Activated CD4-positive, alpha-beta T cell treated with anti-CD3 and anti-CD28 coated beads, Interleukin-2, amount 10 ng/mL, durations not matched to agents 7 days and 5 days (primary cell): Measurements from ENCODE around the gene FAM124B. TPM values are rescaled to one million over a fixed set of nuclear protein-coding genes. Genes with fewer than 3 reads are reported as not detected.

Source experiments
- CTCF ChIA-PET: fragments of 350-600 bp; sonication (Branson Sonifier 250); formaldehyde crosslinking; loops from one replicate; lab custom pipeline; 2021; ENCODE audit warnings: antibody characterized with exemption; lab: Charles Lee
- POLR2A ChIA-PET: fragments of 350-600 bp; sonication (Branson Sonifier 250); formaldehyde crosslinking; loops from one replicate; lab custom pipeline; 2021; ENCODE audit warnings: antibody characterized with exemption; lab: Charles Lee
- DNase-seq: peaks from one replicate; pipeline ENCODE4 v3.0.0-alpha.2; 2020
- H3K27ac Mint-ChIP-seq: one replicate; pipeline ENCODE4 v1.8.0; 2021; ENCODE audit warnings: mild to moderate bottlenecking, moderate library complexity, mixed read lengths
- H3K27me3 Mint-ChIP-seq: one replicate; pipeline ENCODE4 v1.8.0; 2021; ENCODE audit warnings: mixed read lengths
- H3K36me3 Mint-ChIP-seq: one replicate; pipeline ENCODE4 v1.8.0; 2021; ENCODE audit warnings: low read depth, mixed read lengths
- H3K4me1 Mint-ChIP-seq: one replicate; pipeline ENCODE4 v1.8.0; 2021; ENCODE audit warnings: mixed read lengths
- H3K4me3 Mint-ChIP-seq: one replicate; pipeline ENCODE4 v1.8.0; 2021; ENCODE audit warnings: mild to moderate bottlenecking, moderate library complexity, mixed read lengths
- H3K9me3 Mint-ChIP-seq: one replicate; pipeline ENCODE4 v1.8.0; 2021; ENCODE audit warnings: mixed read lengths
- total RNA-seq, 2 experiments: library from RNA; stranded (reverse); gene quantifications; one replicate each; pipeline ENCODE4 v1.2.3, GENCODE V29; 2021

Gene FAM124B
- total RNA-seq, 2 experiments from 2014 or later = 0.64 to 0.73 TPM

DNA sequence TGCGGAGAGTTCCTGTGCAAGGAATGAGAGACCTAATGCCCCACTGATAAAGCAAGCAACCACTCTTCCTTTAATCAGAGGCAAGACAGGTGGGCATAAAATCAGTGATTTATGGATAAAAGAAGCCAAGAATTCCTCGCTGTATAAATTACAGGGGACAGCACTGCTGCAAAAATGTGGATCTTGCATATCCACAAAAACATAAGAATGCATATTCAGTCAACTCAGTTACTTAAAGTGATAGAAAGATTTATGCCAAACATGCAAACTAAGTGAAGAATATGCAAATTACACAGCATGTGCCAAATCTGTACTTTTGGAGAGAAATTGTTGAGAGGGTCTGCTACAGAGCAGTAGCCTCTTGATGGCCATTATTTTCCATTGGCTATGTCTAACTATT is 67.2 kb downstream of the FAM124B start:
- ChIA-PET POLR2A (no interaction called here), CTCF (no interaction called here)
- DNase-seq = no peak
- Mint-ChIP-seq H3K27me3 (peaks cover 8% of the 10 kb centered on the region), H3K27ac (no peak overlapping the region), H3K4me3 (no peak overlapping the region), H3K4me1 (no peaks in the 10 kb centered on the region), H3K9me3 (no peaks in the 10 kb centered on the region), H3K36me3 (no peaks in the 10 kb centered on the region)

DNA sequence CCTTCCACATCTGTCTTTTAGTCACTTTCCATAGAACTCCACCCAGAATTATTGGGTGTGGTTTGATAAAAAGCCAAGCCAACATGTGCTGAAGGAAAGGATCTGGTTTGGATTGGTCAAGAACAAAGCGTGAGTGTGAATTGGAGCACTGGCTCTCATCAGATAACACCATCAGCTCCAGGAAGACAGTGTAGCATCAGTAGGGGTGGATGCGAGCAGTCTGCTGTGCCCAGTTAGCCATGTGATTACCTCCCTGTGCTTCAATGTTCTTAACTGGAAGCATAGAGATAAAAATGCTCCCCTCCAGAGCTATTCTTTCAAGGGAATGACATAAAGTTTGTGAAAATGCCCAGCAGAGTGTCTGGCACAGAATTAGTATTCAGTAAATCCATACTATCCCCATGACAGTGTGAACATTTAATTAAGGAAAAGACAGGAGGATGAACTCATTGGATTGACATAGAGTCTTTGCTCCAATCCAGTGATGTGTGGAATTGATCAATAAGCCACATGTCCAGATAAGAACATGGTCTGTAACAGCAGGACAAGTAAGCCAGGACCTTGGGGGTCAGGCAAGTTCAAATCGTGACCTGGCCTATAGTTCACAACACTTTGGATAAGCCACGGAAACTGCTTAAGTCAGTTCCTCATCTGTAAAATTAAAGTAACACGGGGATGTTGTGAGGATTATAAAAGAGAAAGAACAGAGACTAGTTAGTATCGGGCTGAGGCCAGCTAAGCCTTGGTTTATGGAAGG is 68.0 kb downstream of the FAM124B start:
- H3K27ac Mint-ChIP-seq = no peak overlapping the region
- ChIA-PET CTCF (interaction anchor here (0.7 kb wide), 1 partner anchor 265 kb away, joined by 3 read pairs; no protein-coding TSS in a partner anchor), POLR2A (no interaction called here)
- no peak overlapping the region for H3K4me3 Mint-ChIP-seq
- H3K4me1 Mint-ChIP-seq = no peaks in the 10 kb centered on the region
- no peaks in the 10 kb centered on the region for H3K9me3 Mint-ChIP-seq
- DNase-seq = no peak
- no peaks in the 10 kb centered on the region for H3K36me3 Mint-ChIP-seq
- H3K27me3 Mint-ChIP-seq = peaks cover 10% of the 10 kb centered on the region

DNA sequence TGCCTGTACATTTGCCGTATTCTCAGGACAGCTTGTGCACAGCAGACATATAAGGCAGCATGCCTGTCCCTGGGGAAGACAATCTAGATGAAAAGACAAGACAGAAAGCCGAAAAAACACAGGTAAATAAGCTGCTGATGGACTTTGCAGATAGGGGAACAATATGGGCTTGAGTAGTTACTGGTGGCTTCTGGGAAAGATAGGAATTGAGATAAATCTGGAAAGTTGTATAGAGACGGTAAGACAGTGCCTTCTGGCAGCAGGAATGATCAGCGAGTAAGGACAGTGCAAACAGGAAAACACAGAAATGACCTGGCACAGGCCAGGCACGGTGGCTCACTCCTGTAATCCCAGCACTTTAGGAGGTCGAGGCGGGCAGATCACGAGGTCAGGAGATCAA is 70.2 kb downstream of the FAM124B start:
- CTCF ChIA-PET = interaction anchor here (0.5 kb wide), 1 partner anchor 331 kb away, joined by 3 read pairs; no protein-coding TSS in a partner anchor
- Mint-ChIP-seq H3K4me3 (no peak overlapping the region), H3K9me3 (no peaks in the 10 kb centered on the region), H3K36me3 (no peaks in the 10 kb centered on the region), H3K27me3 (peaks cover 14% of the 10 kb centered on the region), H3K27ac (no peak overlapping the region), H3K4me1 (no peaks in the 10 kb centered on the region)
- POLR2A ChIA-PET = no interaction called here
- DNase-seq = no peak

GRCh38 chr2:224328798-224329197 is 73.1 kb downstream of the FAM124B start:
- ChIA-PET CTCF (no interaction called here), POLR2A (no interaction called here)
- no peak for DNase-seq
- Mint-ChIP-seq H3K36me3 (no peaks in the 10 kb centered on the region), H3K4me3 (no peak overlapping the region), H3K4me1 (no peaks in the 10 kb centered on the region), H3K9me3 (no peaks in the 10 kb centered on the region), H3K27me3 (peaks cover 15% of the 10 kb centered on the region), H3K27ac (no peak overlapping the region)

Other genes with a start within 250 kb of the FAM124B start
- gene CUL3, start 183.3 kb upstream of the FAM124B start, total RNA-seq = 10 to 100 TPM; 74.9 to 77.4 TPM